H1 (cell line): ENCODE data around the gene MYH7. TPM values are rescaled to one million over a fixed set of nuclear protein-coding genes. Genes with fewer than 3 reads are reported as not detected.

Source experiments
- CTCF ChIA-PET: fragments of 300-600 bp; sonication (Branson Sonifier 250); formaldehyde crosslinking; loops from one replicate; lab custom pipeline; 2021; ENCODE audit not compliant: partially characterized antibody; lab: Charles Lee
- POLR2A ChIA-PET: fragments of 300-600 bp; sonication (Branson Sonifier 250); formaldehyde crosslinking; loops from one replicate; lab custom pipeline; 2021; ENCODE audit warnings: inconsistent platforms; ENCODE audit not compliant: partially characterized antibody; lab: Charles Lee
- DNase-seq, 2 experiments: peaks; one replicate each; pipeline versions ENCODE4 v3.0.0 to v3.0.0-alpha.2; 2010 to 2022; ENCODE audit warnings: low spot score in 2 of 2, low read depth in 1 of 2, mixed read lengths in 1 of 2
- FAIRE-seq: peaks from 2 replicates; lab custom pipeline; 2011; peaks lifted over from hg19 to GRCh38; lab: Jason Lieb, UNC
- H2AFZ ChIP-seq: 2 replicates; pipeline ENCODE4 v1.8.1; 2012; ENCODE audit warnings: low read length, inconsistent platforms
- H2AK5ac ChIP-seq: 2 replicates; pipeline ENCODE4 v1.6.1; 2013; ENCODE audit warnings: low read depth, low read length
- H2BK120ac ChIP-seq: replicated peaks from 2 replicates; pipeline ENCODE3; 2013; ENCODE audit warnings: low read depth, low read length, inconsistent platforms
- H2BK12ac ChIP-seq: 2 replicates; pipeline ENCODE4 v1.6.1; 2013; ENCODE audit warnings: low read depth, low read length
- H2BK15ac ChIP-seq: 2 replicates; pipeline ENCODE4 v1.6.1; 2013; ENCODE audit warnings: low read length
- H2BK20ac ChIP-seq: 2 replicates; pipeline ENCODE4 v1.6.1; 2013; ENCODE audit warnings: low read length
- H2BK5ac ChIP-seq: 2 replicates; pipeline ENCODE4 v1.6.1; 2013; ENCODE audit warnings: low read depth, low read length
- H3K14ac ChIP-seq: 2 replicates; pipeline ENCODE4 v1.6.1; 2013; ENCODE audit warnings: inconsistent platforms; ENCODE audit not compliant: insufficient read length
- H3K18ac ChIP-seq: 2 replicates; pipeline ENCODE4 v1.6.1; 2013; ENCODE audit warnings: low read length; ENCODE audit errors: extremely low read depth
- H3K23ac ChIP-seq: 2 replicates; pipeline ENCODE4 v1.6.1; 2013; ENCODE audit warnings: inconsistent platforms; ENCODE audit not compliant: insufficient read length
- H3K23me2 ChIP-seq: 2 replicates; pipeline ENCODE4 v1.6.1; 2013; ENCODE audit warnings: low read depth, low read length
- H3K27ac ChIP-seq: 2 replicates; pipeline ENCODE4 v1.6.1; 2011; ENCODE audit warnings: low read depth, low read length, inconsistent platforms
- H3K27me3 ChIP-seq, 4 experiments: replicated peaks in 1 of 4; 1 replicate in 1 of 4; 2 replicates in 3 of 4; pipeline versions ENCODE4 v1.6.1 to v1.8.1; 2011 to 2013; ENCODE audit warnings: low read length in 3 of 4, mild to moderate bottlenecking in 3 of 4, inconsistent platforms in 2 of 4, mixed read lengths in 2 of 4, moderate library complexity in 1 of 4; ENCODE audit not compliant: control insufficient read depth in 3 of 4, insufficient read depth in 3 of 4; ENCODE audit errors: extremely low read depth in 1 of 4
- H3K36me3 ChIP-seq, 4 experiments: 2 replicates each; pipeline versions ENCODE4 v1.6.1 to v1.8.1; 2011 to 2013; ENCODE audit warnings: mild to moderate bottlenecking in 4 of 4, low read length in 3 of 4, moderate library complexity in 2 of 4, control low read depth in 1 of 4, inconsistent platforms in 1 of 4; ENCODE audit not compliant: insufficient read depth in 4 of 4, control insufficient read depth in 2 of 4
- H3K4ac ChIP-seq: replicated peaks from 2 replicates; pipeline ENCODE3; 2013; ENCODE audit warnings: low read length, low read depth, mixed read lengths, inconsistent platforms; ENCODE audit not compliant: insufficient read length
- H3K4me1 ChIP-seq, 4 experiments: replicated peaks in 1 of 4; 1 replicate in 1 of 4; 2 replicates in 3 of 4; pipeline versions ENCODE4 v1.6.1 to v1.8.1; 2011 to 2013; ENCODE audit warnings: low read length in 3 of 4, inconsistent platforms in 2 of 4, mixed read lengths in 1 of 4; ENCODE audit not compliant: insufficient read depth in 4 of 4, control insufficient read depth in 3 of 4
- H3K4me2 ChIP-seq, 2 experiments: 2 replicates each; pipeline versions ENCODE4 v1.6.1 to v1.8.1; 2011 to 2013; ENCODE audit warnings: low read depth in 2 of 2, low read length in 2 of 2, control low read depth in 1 of 2, inconsistent platforms in 1 of 2, mild to moderate bottlenecking in 1 of 2; ENCODE audit not compliant: insufficient read depth in 1 of 2
- H3K4me3 ChIP-seq, 4 experiments: fragments of 200-600, 300-600 bp in 1 of 4; sonication (generic), shearing (Covaris generic), sonication (Bioruptor Twin) in 1 of 4; 2 replicates each; pipeline versions ENCODE4 v1.5.1 to v1.8.1; 2011 to 2016; ENCODE audit warnings: low read length in 4 of 4, low read depth in 3 of 4, control low read depth in 2 of 4, inconsistent platforms in 2 of 4, mild to moderate bottlenecking in 2 of 4, mixed read lengths in 1 of 4, moderate library complexity in 1 of 4; ENCODE audit not compliant: insufficient read depth in 2 of 4; ENCODE audit errors: extremely low read depth in 1 of 4
- H3K56ac ChIP-seq: replicated peaks from 2 replicates; pipeline ENCODE3; 2013; ENCODE audit warnings: low read depth, mild to moderate bottlenecking, mixed read lengths, low read length, inconsistent platforms; ENCODE audit not compliant: insufficient read length
- H3K79me1 ChIP-seq: 2 replicates; pipeline ENCODE4 v1.6.1; 2013; ENCODE audit warnings: low read depth, low read length, control low read depth
- H3K79me2 ChIP-seq, 2 experiments: 2 replicates each; pipeline versions ENCODE4 v1.6.1 to v1.8.1; 2012 to 2013; ENCODE audit warnings: low read length in 2 of 2, mild to moderate bottlenecking in 2 of 2, inconsistent platforms in 1 of 2; ENCODE audit not compliant: insufficient read depth in 2 of 2, control insufficient read depth in 1 of 2
- H3K9ac ChIP-seq, 4 experiments: replicated peaks in 1 of 4; 1 replicate in 1 of 4; 2 replicates in 3 of 4; pipeline versions ENCODE4 v1.6.1 to v1.8.1; 2011 to 2013; ENCODE audit warnings: low read depth in 3 of 4, low read length in 3 of 4, control low read depth in 2 of 4, mild to moderate bottlenecking in 2 of 4, moderate library complexity in 2 of 4, inconsistent platforms in 1 of 4; ENCODE audit errors: extremely low read depth in 1 of 4
- H3K9me3 ChIP-seq, 2 experiments: 2 replicates each; pipeline versions ENCODE4 v1.6.1 to v1.8.1; 2012 to 2013; ENCODE audit warnings: mild to moderate bottlenecking in 2 of 2, moderate library complexity in 2 of 2, control low read depth in 1 of 2, inconsistent platforms in 1 of 2, low read depth in 1 of 2, low read length in 1 of 2, mixed read lengths in 1 of 2; ENCODE audit not compliant: insufficient read depth in 2 of 2
- H4K20me1 ChIP-seq, 2 experiments: replicated peaks in 1 of 2; 2 replicates each; pipeline versions ENCODE3 to v1.8.1; 2011 to 2013; ENCODE audit warnings: inconsistent platforms in 2 of 2, low read length in 2 of 2, mild to moderate bottlenecking in 1 of 2; ENCODE audit not compliant: insufficient read depth in 2 of 2, control insufficient read depth in 1 of 2
- H4K5ac ChIP-seq: 2 replicates; pipeline ENCODE4 v1.6.1; 2013; ENCODE audit warnings: low read length, low read depth, mixed read lengths, inconsistent platforms; ENCODE audit not compliant: insufficient read length
- H4K8ac ChIP-seq: 2 replicates; pipeline ENCODE4 v1.8.0; 2013; ENCODE audit warnings: mild to moderate bottlenecking, moderate library complexity, low read length, inconsistent platforms; ENCODE audit not compliant: insufficient read depth; ENCODE audit errors: extremely low read depth
- H4K91ac ChIP-seq: replicated peaks from 2 replicates; pipeline ENCODE3; 2013; ENCODE audit warnings: low read length, mixed read lengths, inconsistent platforms; ENCODE audit not compliant: insufficient read length
- BCL11A ChIP-seq, 2 experiments: IDR thresholded peaks; one replicate each; pipeline ENCODE4 v1.6.1; 2011; ENCODE audit warnings: low read depth in 2 of 2, low read length in 2 of 2, mild to moderate bottlenecking in 2 of 2
- CTCF ChIP-seq, 3 experiments: IDR thresholded peaks; 1 replicate in 2 of 3; 2 replicates in 1 of 3; pipeline versions ENCODE4 v1.5.1 to v1.6.1; 2011; ENCODE audit warnings: low read length in 3 of 3, mild to moderate bottlenecking in 3 of 3, inconsistent platforms in 2 of 3, low read depth in 1 of 3, moderate library complexity in 1 of 3; ENCODE audit not compliant: insufficient read depth in 1 of 3; ENCODE audit errors: control extremely low read depth in 1 of 3
- RAD21 ChIP-seq, 2 experiments: IDR thresholded peaks in 1 of 2; conservative IDR thresholded peaks in 1 of 2; 2 replicates each; pipeline ENCODE4 v1.6.1; 2011; ENCODE audit warnings: low read depth in 2 of 2, low read length in 2 of 2, improper control_type of control experiment in 1 of 2, inconsistent platforms in 1 of 2, mild to moderate bottlenecking in 1 of 2, moderate library complexity in 1 of 2
- WGBS, 2 experiments: shearing (Covaris generic) in 1 of 2; methylation state at CpG; one replicate each; pipeline versions ENCODE4 v1.1.6 to v1.1.7; 2013 to 2015; ENCODE audit warnings: low lambda C conversion rate in 2 of 2, mixed read lengths in 2 of 2, inconsistent platforms in 1 of 2, low coverage in 1 of 2, missing lambda C conversion rate in 1 of 2; ENCODE audit not compliant: insufficient replicate concordance in 2 of 2, insufficient coverage in 1 of 2, insufficient read length in 1 of 2; ENCODE audit errors: extremely low coverage in 1 of 2, missing lambda C conversion rate in 1 of 2; 5-methylcytosine and 5-hydroxymethylcytosine counted together
- polyA plus RNA-seq, 7 experiments: library from polyadenylated mRNA; depleted of rRNA in 3 of 7; stranded (reverse) in 5 of 7; unstranded in 2 of 7; fragments of >200 nt in 5 of 7; fragments of 200-250 nt in 2 of 7; gene quantifications; 1 replicate in 5 of 7; 2 replicates in 1 of 7; 4 replicates in 1 of 7; pipeline versions ENCODE4 v1.2.1 to v1.2.3, GENCODE V29; 2011 to 2013; ENCODE audit warnings: missing spikeins in 2 of 7, mixed read lengths in 2 of 7
- total RNA-seq: library from RNA; stranded (reverse); fragmentation: NEBNext Ultra II Directional; extraction: Animal tissue kit (Norgen Biotek cat#: 25700); gene quantifications from 2 replicates; pipeline ENCODE4 v1.2.1, GENCODE V29; 2021

The MYH7 gene
- total and polyA plus RNA-seq, 2 of the 8 experiments (the other 6 are each of a cell fraction or from before 2014, with no cell fraction given) = not detected

- H3K4me2 ChIP-seq = no peak overlapping the region
- H4K8ac ChIP-seq = no peak overlapping the region
- no peak overlapping the region for H2BK20ac ChIP-seq
- no peaks in the 10 kb centered on the region; a peak in 1 of 4 replicates for H3K9me3 ChIP-seq
- H2BK15ac ChIP-seq = 0 out of 2 replicates have a peak overlapping the region, but pooled peaks have one; percentile 88
- WGBS, 2 experiments = 77% methylated on average over 10 of the region's 10 CpGs; no CpG with 5 or more reads in 1 of the 2 experiments
- no peak overlapping the region for H3K4me3 ChIP-seq
- no peak overlapping the region for H2BK120ac ChIP-seq
- no peaks in the 10 kb centered on the region for H4K20me1 ChIP-seq
- no peak overlapping the region for H3K18ac ChIP-seq
- H3K79me2 ChIP-seq = no peaks in the 10 kb centered on the region
- H4K91ac ChIP-seq = no peak overlapping the region
- DNase-seq (no peak), FAIRE-seq (no peak)
- POLR2A ChIA-PET = interaction anchor here (1.4 kb wide), 1 partner anchor 9 kb away, joined by 3 read pairs; no protein-coding TSS in a partner anchor
- H2AK5ac ChIP-seq = no peak overlapping the region
- peaks cover 3% of the 10 kb centered on the region; the same call in 1 of the 2 replicates for H3K79me1 ChIP-seq
- H2AFZ ChIP-seq = no peak overlapping the region
- no peak overlapping the region for H2BK12ac ChIP-seq
- TF ChIP-seq RAD21 (IDR thresholded peaks at IDR 0.05 in 1 of 2, conservative IDR thresholded peaks at IDR 0.05 in 1 of 2; ENCODE audit: low read depth in 2 of 2, low read length in 2 of 2) = peak; percentile 46 to 66
- TF ChIP-seq BCL11A (IDR thresholded peaks at IDR 0.05; ENCODE audit: low read depth in 2 of 2, low read length in 2 of 2) = no peak
- peak; percentile 42 to 50 (median 49) for TF ChIP-seq CTCF (IDR thresholded peaks at IDR 0.05; ENCODE audit: control extremely low read depth in 1 of 3, insufficient read depth in 1 of 3, low read depth in 1 of 3, low read length in 3 of 3)
- H3K27me3 ChIP-seq = no peaks in the 10 kb centered on the region; a peak in 1 of 7 replicates
- H3K14ac ChIP-seq = no peak overlapping the region
- no peaks in the 10 kb centered on the region for H3K36me3 ChIP-seq
- H3K23me2 ChIP-seq = no peaks in the 10 kb centered on the region
- peaks cover 0 to 8% (median 2%) of the 10 kb centered on the region in 4 experiments; a peak in 2 of 7 replicates for H3K4me1 ChIP-seq
- H3K9ac ChIP-seq = no peak overlapping the region
- CTCF ChIA-PET = interaction anchor here (0.6 to 1.5 kb wide), 12 partner anchors 9 to 124 kb away, joined by 3 to 8 read pairs (median 4); no protein-coding TSS in a partner anchor
- no peak overlapping the region for H3K27ac ChIP-seq
- H4K5ac ChIP-seq = no peak overlapping the region
- H2BK5ac ChIP-seq = no peak overlapping the region
- no peak overlapping the region for H3K56ac ChIP-seq
- no peak overlapping the region for H3K23ac ChIP-seq
- no peak overlapping the region for H3K4ac ChIP-seq
Observed at GRCh38 chr14:23433457-23433856, 2.0 kb downstream of the MYH7 start.
